Stimulated activated naive CD8-positive, alpha-beta T cell treated with anti-CD3 and anti-CD28 coated beads, Interleukin-15, amount 100 ng/mL, for 72 hours (primary cell): Measurements from ENCODE around the gene EFCAB12.

Experiments
- ATAC-seq: fragments of 150-1000 bp; cut with Tn5 transposase; 2 replicates; pipeline ENCODE4 v1.10.0; 2021; ENCODE audit warnings: mild to moderate bottlenecking, moderate library complexity
- DNase-seq, 2 donors: peaks; one replicate each; pipeline ENCODE4 v3.0.0; 2021 to 2022
- H3K27ac Mint-ChIP-seq, 2 donors: one replicate each; pipeline ENCODE4 v1.8.0; 2022; ENCODE audit warnings: mild to moderate bottlenecking in 2 of 2, mixed read lengths in 2 of 2, moderate library complexity in 2 of 2
- H3K27me3 Mint-ChIP-seq: one replicate; pipeline ENCODE4 v1.8.0; 2022; ENCODE audit warnings: mixed read lengths
- H3K4me1 Mint-ChIP-seq: one replicate; pipeline ENCODE4 v1.8.0; 2022; ENCODE audit warnings: mild to moderate bottlenecking, mixed read lengths
- H3K4me3 Mint-ChIP-seq, 2 donors: one replicate each; pipeline ENCODE4 v1.8.0; 2022; ENCODE audit warnings: mild to moderate bottlenecking in 2 of 2, mixed read lengths in 2 of 2, moderate library complexity in 1 of 2
- H3K9me3 Mint-ChIP-seq, 2 donors: one replicate each; pipeline ENCODE4 v1.8.0; 2022; ENCODE audit warnings: mixed read lengths in 2 of 2

EFCAB12 gene

GRCh38 chr3:129358177-129358771, 70.2 kb downstream of the EFCAB12 start:
- Mint-ChIP-seq H3K4me3 (no peak overlapping the region), H3K27ac (no peak overlapping the region), H3K9me3 (no peaks in the 10 kb centered on the region), H3K27me3 (no peaks in the 10 kb centered on the region), H3K4me1 (peaks cover 2% of the 10 kb centered on the region)
- ATAC-seq (peak; percentile 28), DNase-seq (no peak)

- DNase-seq (no peak), ATAC-seq (peak; percentile 23)
- H3K4me3 Mint-ChIP-seq = no peak overlapping the region
- H3K27me3 Mint-ChIP-seq = no peaks in the 10 kb centered on the region
- H3K27ac Mint-ChIP-seq = peak overlapping the region; percentile 16 to 38
- H3K9me3 Mint-ChIP-seq = no peaks in the 10 kb centered on the region
- H3K4me1 Mint-ChIP-seq = peaks cover 7% of the 10 kb centered on the region
These were observed 70.8 kb downstream of the EFCAB12 start for GRCh38 chr3:129357616-129358015.

- H3K9me3 Mint-ChIP-seq = no peaks in the 10 kb centered on the region
- ATAC-seq (no peak), DNase-seq (no peak)
- peaks cover 7% of the 10 kb centered on the region for H3K4me1 Mint-ChIP-seq
- H3K27ac Mint-ChIP-seq = peak overlapping the region in 1 of 2 donors; percentile 76
- H3K4me3 Mint-ChIP-seq = no peak overlapping the region
- H3K27me3 Mint-ChIP-seq = no peaks in the 10 kb centered on the region
These were observed 71.5 kb downstream of the EFCAB12 start for GRCh38 chr3:129356756-129357425.

GRCh38 chr3:129353589-129353941, 74.9 kb downstream of the EFCAB12 start:
- ATAC-seq (no peak), DNase-seq (no peak)
- no peaks in the 10 kb centered on the region for H3K9me3 Mint-ChIP-seq
- no peak overlapping the region for H3K4me3 Mint-ChIP-seq
- peaks cover 7% of the 10 kb centered on the region for H3K4me1 Mint-ChIP-seq
- peak overlapping the region in 1 of 2 donors; percentile 21 for H3K27ac Mint-ChIP-seq
- no peaks in the 10 kb centered on the region for H3K27me3 Mint-ChIP-seq

- Mint-ChIP-seq H3K9me3 (no peaks in the 10 kb centered on the region), H3K27me3 (no peaks in the 10 kb centered on the region), H3K27ac (peak overlapping the region in 1 of 2 donors; percentile 77), H3K4me3 (no peak overlapping the region), H3K4me1 (peaks cover 7% of the 10 kb centered on the region)
- ATAC-seq (no peak), DNase-seq (no peak)
These were observed 75.5 kb downstream of the EFCAB12 start for GRCh38 chr3:129352650-129353588.

GRCh38 chr3:129352045-129352444, 76.4 kb downstream of the EFCAB12 start:
- ATAC-seq = peak; percentile 51

More at GRCh38 chr3:129352045-129352444, 76.4 kb downstream of the EFCAB12 start:
- H3K27ac Mint-ChIP-seq = no peak overlapping the region
- H3K4me3 Mint-ChIP-seq = no peak overlapping the region
- peaks cover 9% of the 10 kb centered on the region for H3K4me1 Mint-ChIP-seq
- no peaks in the 10 kb centered on the region for H3K27me3 Mint-ChIP-seq
- no peak for DNase-seq
- H3K9me3 Mint-ChIP-seq = no peaks in the 10 kb centered on the region
